H1 (cell line): ENCODE data around the gene ALOX12. TPM values are rescaled to one million over a fixed set of nuclear protein-coding genes. Genes with fewer than 3 reads are reported as not detected.

ENCODE experiments used
- CHD2 ChIP-seq: IDR thresholded peaks from 2 replicates; pipeline ENCODE4 v1.6.1; 2012; ENCODE audit warnings: low read length, improper control_type of control experiment
- POLR2A ChIP-seq, 2 experiments: IDR thresholded peaks; 1 replicate in 1 of 2; 2 replicates in 1 of 2; pipeline ENCODE4 v1.6.1; 2011; ENCODE audit warnings: low read depth in 2 of 2, low read length in 2 of 2, mild to moderate bottlenecking in 2 of 2; ENCODE audit errors: control extremely low read depth in 1 of 2
- RAD21 ChIP-seq, 2 experiments: IDR thresholded peaks in 1 of 2; conservative IDR thresholded peaks in 1 of 2; 2 replicates each; pipeline ENCODE4 v1.6.1; 2011; ENCODE audit warnings: low read depth in 2 of 2, low read length in 2 of 2, improper control_type of control experiment in 1 of 2, inconsistent platforms in 1 of 2, mild to moderate bottlenecking in 1 of 2, moderate library complexity in 1 of 2
- polyA plus RNA-seq, 7 experiments: library from polyadenylated mRNA; depleted of rRNA in 3 of 7; stranded (reverse) in 5 of 7; unstranded in 2 of 7; fragments of >200 nt in 5 of 7; fragments of 200-250 nt in 2 of 7; gene quantifications; 1 replicate in 5 of 7; 2 replicates in 1 of 7; 4 replicates in 1 of 7; pipeline versions ENCODE4 v1.2.1 to v1.2.3, GENCODE V29; 2011 to 2013; ENCODE audit warnings: missing spikeins in 2 of 7, mixed read lengths in 2 of 7
- total RNA-seq: library from RNA; stranded (reverse); fragmentation: NEBNext Ultra II Directional; extraction: Animal tissue kit (Norgen Biotek cat#: 25700); gene quantifications from 2 replicates; pipeline ENCODE4 v1.2.1, GENCODE V29; 2021
- TF ChIP-seq, protein P1 (sequence below), 3 experiments: IDR thresholded peaks; 1 replicate in 2 of 3; 2 replicates in 1 of 3; pipeline versions ENCODE4 v1.5.1 to v1.6.1; 2011; ENCODE audit warnings: low read length in 3 of 3, mild to moderate bottlenecking in 3 of 3, inconsistent platforms in 2 of 3, low read depth in 1 of 3, moderate library complexity in 1 of 3; ENCODE audit not compliant: insufficient read depth in 1 of 3; ENCODE audit errors: control extremely low read depth in 1 of 3

Gene ALOX12
- total and polyA plus RNA-seq, 2 of the 8 experiments (the other 6 are each of a cell fraction or from before 2014, with no cell fraction given), result 1.4 to 2.0 TPM

DNA sequence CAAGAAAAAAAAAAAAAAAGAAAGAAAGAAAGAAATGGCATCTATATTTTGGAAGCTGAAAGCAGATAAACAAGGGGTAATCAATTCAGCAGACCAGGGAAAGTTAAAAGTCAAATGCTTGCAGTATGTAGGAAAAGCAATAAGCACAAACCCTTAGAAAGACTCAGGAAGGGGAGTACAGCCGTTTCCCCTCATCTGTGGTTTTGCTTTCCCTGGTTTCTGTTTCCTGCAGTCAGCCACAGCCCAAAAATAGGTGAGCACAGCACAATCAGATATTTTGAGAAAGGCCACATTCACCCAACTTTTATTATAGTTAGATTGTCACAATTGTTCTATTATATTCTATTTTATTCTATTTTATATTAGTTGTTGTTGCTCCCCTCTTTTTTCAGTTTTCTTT, 14.4 kb upstream of the ALOX12 start (continued):
- TF ChIP-seq RAD21 (IDR thresholded peaks at IDR 0.05 in 1 of 2, conservative IDR thresholded peaks at IDR 0.05 in 1 of 2; ENCODE audit: low read depth in 2 of 2, low read length in 2 of 2) (no peak), CHD2 (no peak), POLR2A (IDR thresholded peaks at IDR 0.05; ENCODE audit: control extremely low read depth in 1 of 2, low read depth in 2 of 2, low read length in 2 of 2) (no peak)
- TF ChIP-seq, protein P1, sequence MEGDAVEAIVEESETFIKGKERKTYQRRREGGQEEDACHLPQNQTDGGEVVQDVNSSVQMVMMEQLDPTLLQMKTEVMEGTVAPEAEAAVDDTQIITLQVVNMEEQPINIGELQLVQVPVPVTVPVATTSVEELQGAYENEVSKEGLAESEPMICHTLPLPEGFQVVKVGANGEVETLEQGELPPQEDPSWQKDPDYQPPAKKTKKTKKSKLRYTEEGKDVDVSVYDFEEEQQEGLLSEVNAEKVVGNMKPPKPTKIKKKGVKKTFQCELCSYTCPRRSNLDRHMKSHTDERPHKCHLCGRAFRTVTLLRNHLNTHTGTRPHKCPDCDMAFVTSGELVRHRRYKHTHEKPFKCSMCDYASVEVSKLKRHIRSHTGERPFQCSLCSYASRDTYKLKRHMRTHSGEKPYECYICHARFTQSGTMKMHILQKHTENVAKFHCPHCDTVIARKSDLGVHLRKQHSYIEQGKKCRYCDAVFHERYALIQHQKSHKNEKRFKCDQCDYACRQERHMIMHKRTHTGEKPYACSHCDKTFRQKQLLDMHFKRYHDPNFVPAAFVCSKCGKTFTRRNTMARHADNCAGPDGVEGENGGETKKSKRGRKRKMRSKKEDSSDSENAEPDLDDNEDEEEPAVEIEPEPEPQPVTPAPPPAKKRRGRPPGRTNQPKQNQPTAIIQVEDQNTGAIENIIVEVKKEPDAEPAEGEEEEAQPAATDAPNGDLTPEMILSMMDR (IDR thresholded peaks at IDR 0.05; ENCODE audit: control extremely low read depth in 1 of 3, insufficient read depth in 1 of 3, low read depth in 1 of 3, low read length in 3 of 3), result no peak
- TF ChIP-seq, all 59 proteins: peak for 0
